Stimulated activated CD4-positive, alpha-beta T cell treated with anti-CD3 and anti-CD28 coated beads, Interleukin-4, amount 100 ng/mL, for 24 hours (primary cell): Measurements from ENCODE around the gene AGK.
"Not testable (repeated sequence)": the region's sequence is repeated elsewhere in the genome, so short reads cannot be mapped to it uniquely, and the experiment has no call there.

Source experiments
- DNase-seq: peaks from one replicate; pipeline ENCODE4 v3.0.0-alpha.2; 2020

Gene AGK

DNA sequence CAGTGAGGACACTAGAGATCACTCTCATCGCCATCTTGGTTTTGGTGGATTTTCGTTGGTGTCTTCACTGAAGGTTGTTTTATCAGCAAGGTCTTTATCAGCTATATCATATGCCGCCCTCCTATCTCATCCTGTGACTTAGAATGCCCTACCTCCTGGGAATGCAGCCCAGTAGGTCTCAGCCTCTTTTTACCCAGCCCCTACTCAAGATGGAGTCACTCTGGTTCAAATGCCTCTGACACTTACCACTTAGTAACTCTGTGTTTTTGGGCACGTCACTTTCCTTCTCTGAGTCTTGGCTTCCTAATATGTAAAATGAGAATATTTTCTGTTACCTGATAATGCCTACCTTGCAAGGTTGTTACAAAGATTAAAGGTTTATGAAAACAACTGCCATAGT is 37.7 kb downstream of the AGK start:
- no peak for DNase-seq

DNA sequence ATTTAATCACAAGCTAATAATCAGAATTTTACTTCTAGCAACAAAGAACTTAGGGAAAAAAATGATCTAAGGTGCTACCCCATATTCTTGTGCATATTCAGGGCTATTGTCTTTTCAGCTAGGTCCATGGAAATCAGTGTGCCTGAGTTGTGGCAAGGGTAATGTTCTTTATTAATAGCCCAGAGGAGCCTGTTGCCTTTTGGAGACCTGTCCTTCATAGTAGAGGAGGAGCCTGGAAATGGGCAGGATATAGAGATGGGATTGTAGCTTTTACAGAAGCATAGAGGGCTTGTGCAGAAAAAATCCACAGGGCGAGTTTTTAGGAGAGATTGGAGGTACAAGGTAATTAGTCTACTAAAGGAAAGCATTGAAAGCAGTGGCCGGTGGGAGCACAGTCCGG is 38.9 kb downstream of the AGK start:
- DNase-seq, result no peak

DNA sequence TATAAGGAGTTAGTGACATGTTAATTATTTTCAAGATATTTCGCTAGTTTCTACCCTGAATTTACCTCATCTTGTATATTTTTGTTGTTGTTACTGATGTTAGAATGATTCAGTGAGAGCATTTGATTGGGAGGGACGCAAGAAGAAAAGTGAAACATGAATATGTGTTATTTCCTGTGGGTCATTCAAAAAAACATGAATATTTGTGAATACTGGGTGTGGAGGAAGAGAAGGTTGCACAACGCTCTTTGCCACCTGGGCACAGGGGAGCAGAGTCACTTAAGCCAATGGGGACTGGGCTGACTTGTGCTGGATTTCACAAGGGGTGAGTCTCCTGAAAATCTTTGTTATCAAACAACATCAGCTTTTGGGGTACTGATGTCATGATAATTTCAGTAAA is 39.5 kb downstream of the AGK start:
- no peak for DNase-seq

DNA sequence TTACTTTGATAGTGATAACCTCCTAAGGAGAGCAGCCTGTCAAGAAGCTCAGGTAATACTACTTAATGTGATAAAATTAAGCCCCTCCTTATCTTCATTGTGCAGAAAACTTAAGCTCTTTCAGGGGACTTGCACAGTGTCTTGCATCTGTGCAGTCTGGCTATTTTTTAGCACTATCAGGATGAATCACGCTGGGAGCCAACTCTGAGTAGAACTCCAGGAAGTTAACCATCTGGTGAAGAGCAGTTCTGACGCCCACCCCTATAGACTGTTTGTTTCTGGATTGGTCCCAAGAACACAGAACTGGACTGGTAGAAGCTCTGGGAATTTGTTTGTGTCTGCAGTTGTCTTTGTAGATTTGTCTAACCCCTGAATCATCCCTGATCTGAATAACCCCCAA is 41.9 kb downstream of the AGK start:
- DNase-seq, result no peak

DNA sequence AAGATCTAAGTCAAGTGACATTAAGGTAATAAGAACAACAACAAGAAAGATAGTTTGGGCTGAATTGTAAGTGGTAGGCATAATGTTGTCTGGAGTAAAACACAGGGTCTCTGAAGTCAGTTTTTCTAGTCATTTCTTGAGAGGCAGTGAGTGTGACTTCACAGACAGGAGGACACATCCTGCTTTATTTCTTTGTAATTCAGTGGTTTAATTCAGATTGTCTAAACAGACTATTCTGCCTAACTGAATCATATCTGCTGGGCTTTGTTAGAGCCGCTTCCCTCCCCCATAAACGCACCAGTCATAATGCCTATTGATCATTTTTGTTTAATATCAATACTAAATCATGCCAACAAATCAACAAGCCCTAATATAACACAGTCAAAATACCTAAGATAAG is 46.8 kb downstream of the AGK start:
- DNase-seq, result no peak

DNA sequence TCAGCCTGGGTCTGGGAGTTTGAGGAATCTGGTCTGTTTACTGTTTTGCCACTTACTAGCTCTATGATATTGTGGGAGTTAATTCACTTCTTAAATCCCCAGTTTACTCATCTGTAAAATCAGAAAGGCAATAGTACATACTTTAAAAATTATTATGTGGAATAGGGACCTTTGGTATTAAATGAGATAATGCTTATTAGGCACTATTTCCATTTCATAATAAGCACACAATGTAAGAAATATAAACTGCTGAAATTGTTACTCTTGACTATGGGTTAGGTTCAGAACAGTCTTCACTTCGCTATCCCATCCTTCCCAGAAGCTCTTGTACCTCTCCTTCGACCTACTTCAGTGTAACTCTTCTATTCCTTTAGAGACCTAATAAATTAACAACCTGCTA is 47.2 kb downstream of the AGK start:
- DNase-seq, result no peak

DNA sequence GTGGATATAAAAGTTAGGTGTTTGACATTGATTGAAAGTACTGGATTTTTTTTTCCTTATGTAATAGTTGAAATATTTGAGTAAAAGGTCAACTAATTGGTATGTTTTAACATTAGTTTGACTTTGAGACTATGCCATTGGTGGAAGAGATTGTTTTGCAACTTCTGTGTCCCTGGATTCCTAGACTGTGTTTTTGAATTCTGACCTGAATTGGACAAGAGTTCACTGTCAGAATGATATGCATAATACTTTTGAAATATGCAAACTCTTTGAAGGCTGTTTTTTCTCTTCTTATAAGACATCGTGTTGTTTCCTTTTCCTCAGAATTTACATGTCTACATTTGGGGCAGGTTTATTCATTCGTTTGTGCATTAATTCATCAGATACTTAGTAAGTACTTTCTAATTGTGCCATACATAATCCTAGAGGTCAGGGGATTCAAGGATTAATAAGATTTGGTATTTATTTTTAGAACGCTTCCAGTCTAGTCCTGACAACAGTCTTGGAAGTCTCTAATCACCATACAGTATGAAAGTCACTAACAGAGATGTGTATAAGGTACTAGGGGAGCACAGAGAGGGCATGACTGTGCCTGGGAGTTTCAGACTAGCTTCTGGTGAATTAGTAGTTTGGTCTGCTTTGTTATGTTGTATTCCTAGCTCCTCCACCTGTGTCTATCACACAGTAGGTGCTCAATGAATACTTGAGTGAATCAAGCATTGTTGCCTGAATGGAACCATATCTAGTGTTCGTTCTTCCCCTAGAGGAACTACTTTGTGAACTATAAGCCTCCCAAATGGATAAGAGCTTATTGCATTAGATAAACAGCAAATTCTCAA is 49.2 kb downstream of the AGK start:
- no peak for DNase-seq

DNA sequence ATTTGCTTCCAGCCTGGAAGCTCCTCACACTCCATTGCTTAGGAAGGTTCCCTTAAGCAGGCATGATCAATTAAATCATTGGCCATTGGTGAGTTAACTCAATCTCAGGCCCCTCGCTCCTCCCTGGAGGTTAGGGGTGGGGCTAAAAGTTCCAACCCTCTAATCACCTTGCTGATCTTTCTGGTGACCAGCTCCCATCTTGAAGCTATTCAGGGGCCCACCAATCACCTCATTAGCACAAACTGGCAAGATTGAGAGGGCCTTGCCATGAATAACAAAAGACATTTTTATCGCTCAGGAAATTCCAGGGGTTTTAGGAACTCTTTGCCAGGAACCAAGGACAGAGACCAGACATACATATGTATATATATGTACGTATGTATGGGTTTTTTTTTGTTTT is 58.4 kb downstream of the AGK start:
- no peak for DNase-seq

DNA sequence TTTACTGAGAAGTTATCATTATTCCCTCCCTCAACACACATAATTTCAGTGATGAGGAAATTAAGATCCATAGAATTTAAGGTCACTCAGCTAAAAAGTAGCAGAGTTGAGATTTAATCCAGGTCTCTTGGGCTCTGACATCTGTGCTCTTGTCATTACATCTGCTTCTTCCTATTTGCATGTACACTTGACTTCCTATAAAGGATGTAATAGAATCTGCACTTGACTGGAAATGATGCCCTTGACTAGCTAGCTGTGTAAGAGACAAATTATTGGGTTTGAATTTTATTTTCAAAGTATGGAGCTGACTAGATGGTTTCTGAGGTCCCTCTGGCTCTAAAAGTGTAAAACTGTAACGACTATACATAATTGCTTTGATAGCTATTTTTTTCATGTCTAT is 59.5 kb downstream of the AGK start:
- DNase-seq, result no peak

DNA sequence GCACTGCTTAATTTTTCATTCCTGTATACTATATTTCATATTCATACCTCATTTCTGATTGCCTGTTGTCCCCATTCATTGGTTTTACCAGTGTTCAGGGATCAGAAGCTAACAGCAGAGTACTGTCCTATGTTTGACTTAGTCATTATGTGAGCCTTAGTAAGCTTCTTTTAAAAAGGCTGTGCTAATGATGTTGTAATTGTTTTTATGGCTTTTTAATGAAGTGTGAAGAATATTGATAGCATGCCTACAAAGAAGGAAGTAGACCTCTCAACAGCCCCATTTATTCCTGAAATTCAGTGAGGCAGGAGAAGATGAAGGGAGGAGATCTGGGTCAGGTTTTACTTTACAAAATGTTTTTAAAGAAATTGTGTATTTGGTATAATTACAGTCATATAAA is 61.7 kb downstream of the AGK start:
- no peak for DNase-seq

DNA sequence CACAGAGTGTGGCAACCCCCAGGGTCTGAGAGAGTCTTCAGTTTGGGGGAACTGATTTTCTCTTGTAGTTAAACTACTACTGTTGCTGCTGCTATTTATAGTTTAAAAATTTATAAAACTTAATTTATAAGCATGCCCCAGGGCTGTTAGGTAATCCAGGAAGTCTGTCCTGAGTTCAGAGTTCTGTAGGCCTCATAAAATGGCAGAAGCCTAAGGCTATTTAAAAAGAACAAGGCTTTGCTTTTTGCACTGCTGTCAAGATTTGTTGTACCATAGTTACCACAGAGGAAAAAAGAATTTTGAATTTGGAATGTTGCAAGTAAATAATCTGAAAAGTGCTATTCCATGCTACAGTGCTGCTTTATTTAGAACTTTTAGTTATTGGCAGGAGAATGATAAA is 66.1 kb downstream of the AGK start:
- no peak for DNase-seq

DNA sequence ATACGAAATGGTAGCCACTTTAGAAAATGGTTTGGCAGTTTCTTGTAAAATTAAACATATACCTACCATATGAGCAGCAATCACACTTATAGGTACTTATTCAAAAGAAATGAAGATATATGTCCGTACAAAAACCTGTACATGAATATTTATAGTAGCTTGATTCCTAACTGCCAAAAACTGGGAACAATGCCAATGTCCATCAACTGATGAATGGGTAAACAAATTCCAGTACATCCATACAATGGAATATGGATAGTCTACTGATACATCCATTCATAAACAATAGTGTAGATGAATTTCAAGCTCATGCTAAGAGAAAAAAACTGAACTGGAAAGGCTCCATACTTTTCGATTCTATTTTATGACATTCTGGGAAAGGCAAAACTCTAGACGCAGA is 68.5 kb downstream of the AGK start:
- DNase-seq, result no peak

DNA sequence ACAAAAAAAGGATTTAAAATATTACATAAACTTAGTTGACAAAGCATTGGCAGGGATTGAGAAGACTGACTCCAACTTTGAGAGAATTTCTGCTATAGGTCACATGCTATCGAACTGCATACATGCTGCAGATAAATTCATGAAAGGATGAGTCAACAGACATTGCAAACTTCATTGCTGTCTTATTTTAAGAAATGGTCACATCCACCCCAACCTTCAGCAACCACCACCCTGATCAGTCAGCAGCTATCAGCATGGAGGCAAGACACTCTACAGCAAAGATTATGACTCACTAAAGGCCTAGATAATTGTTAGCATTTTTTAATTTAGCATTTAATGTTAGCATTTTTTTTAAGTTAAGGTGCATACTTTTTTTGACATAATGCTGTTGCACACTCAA is 73.6 kb downstream of the AGK start:
- no peak for DNase-seq

DNA sequence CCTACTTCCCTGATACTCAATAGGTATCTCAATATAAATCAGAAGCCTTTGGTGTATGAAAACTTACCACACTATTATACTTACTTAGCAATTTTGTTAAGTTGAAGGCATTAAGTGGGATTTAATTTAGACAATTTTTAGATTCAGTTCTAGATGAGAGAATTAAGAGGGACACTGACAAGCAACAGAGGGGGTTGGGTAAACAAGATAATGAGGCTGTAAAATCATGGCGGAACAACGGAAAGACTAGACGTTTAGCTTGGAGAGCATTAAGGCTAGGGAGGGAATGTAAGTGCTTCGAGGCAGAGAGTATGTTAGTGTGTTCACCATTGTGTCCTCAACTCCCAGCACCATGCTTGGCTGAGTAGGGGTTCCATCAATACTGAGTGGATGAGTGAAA is 79.4 kb downstream of the AGK start:
- DNase-seq, result no peak

DNA sequence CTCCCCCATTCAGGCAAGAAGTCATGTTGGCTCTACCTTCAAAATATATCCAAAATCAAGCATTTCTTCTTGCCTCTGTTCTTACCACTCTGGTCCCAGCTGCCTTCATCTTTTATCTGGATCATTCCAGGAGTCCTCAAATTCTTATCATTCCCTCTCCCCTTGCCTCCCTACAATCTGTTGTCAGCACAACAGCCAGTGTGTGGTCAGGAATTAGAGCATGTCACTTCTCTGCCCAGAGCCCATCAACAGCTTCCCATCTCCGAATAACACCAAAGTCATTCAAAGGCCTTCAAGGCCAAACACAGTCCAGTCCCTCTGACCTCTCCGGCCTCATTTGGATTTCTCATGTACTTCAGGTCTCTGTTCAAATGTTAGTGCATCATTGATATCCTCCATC is 80.3 kb downstream of the AGK start:
- no peak for DNase-seq

DNA sequence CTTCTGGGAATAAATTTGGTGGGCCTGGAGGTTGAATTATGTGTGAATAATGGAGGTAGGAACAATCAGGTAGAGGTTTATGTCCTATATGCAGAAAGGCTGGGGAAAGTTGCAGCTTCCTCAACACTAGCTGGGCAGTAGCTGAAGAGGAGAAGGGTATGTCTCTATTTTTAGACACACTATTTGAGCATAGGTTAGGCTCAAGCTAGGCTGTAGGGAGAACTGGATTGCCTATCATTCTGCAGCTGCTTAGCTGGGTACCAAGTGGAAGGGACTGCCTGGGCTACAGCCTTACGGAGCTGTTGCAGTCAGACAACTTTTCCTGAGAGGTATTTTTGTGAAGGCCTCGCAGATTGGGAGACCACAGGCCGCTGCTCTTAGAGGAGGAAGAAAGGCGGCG is 82.9 kb downstream of the AGK start:
- DNase-seq, result no peak

DNA sequence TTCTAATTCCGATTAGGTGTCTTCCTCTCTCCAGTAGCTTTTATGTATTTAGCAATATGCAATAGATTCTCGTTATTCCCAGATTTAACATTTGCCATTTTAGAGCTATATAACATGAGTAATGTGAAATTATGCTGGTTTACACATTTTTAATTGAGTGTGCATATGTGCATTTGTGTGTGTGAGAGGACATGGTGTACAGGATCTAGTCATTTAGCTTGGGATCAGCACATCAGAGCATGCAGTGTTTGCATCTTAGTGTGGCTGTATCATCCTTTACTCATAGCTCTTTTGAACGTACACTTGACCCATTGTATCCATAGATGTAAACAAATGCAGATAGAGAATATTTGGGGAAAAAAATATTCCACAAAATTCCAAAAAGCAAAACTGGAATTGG is 84.8 kb downstream of the AGK start:
- no peak for DNase-seq

DNA sequence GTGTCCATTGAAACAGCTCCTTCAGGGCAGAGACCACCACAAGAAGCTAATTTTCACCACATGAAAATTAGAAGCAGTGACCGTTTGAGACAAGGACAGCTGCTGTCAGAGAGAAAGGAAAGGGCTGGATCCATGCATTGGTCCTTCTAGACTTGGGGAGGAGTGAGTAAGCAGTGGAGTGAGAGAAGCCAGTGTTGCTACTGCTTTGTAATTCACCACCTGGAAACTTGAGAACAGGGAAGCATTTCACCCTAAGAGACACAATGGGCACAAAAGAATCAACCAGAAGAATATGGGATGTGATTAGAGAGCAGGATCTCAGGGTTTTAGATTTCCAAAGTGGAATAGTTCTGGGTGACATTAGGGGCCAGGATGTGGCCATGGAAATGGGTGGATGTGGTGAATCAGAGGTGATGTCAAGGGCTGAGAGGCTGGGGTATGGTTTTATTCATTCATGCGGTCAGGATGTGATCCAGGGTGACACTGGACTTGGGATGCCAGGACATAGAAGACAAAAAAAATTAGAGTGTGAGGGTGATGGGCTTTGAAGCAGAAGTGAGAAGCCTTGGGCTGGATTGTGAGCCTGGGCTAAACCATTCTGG is 89.1 kb downstream of the AGK start:
- no peak for DNase-seq

DNA sequence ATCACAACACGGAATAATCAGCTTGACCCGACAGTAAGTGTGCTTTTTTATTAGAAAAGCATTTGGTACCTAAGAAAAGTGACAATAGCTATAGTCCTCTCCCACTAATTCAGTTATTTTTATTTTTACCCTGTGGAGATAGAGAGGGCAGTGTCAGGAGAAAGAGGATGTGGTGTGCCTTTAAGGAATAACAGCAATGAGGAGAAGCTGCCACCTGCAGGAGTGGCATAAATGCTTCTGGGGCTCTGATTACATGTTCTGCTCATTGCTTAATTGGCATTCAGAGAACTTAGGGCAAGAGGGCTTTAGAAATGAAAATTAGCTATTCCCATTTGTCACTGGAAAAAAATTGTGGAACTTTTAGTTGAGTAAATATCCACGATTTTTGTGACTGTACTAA is 90.7 kb downstream of the AGK start:
- no peak for DNase-seq

DNA sequence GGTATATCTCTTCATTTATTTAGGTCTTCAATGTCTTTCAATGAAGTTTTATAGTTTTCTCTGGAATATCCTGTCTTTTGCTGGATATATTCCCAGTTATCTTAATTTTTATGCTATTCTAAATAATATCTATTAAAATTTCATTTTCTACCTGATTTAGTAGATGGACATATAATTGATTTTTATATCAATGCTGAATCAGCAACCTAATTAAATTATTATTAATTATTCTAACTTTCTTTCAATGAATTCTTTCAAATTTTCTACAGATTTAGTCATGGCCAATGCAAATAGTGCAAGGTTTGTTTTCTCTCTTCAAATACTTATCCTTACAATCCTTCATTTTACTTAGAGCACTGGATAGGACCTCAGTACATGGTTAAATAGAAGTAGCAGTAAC is 94.0 kb downstream of the AGK start:
- DNase-seq, result no peak

DNA sequence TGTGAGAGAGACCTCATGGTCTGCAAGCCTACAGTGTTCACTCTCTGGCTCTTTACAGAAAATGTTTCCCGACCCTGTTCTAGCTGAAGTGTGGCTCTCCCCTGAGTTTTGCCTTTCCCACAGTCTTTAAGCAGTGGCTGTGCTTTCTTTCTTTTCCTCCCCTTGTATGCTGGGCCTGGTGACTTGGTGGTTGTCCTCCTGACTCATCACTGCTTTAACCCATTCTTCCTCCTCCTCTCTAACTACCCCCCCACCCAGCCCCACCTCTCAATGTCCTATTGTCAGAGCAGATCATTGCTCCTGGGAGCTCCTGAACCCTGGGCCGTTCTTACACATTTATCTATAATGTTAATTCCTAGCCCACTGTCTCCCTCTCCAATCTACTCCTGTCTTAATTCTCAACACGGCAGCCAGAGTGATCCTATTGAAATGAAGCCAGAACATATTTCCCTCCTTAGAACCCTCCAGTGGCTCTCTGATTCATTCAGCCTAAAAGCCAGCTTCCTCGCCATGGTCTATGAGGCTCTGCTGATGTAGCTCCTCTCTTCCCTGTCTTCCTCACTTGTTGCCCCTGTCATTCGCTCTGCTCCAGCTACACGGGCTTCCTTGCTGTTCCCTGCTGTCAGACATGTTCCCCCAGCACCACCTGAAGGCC is 95.7 kb downstream of the AGK start:
- no peak for DNase-seq

DNA sequence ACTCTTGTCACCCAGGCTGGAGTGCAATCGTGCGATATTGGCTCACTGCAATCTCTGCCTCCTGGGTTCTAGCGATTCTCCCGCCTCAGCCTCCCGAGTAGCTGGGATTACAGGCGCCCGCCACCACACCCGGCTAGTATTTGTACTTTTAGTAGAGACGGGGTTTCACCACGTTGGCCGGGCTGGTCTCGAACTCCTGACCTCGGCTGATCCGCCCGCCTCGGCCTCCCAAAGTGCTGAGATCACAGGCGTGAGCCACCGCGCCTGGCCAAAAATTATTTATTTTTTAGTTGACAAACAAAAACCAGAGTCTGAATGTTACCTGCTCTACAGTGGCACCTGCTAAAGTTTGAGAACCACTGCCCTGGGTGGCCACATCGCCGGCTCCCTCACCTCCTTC is 96.5 kb downstream of the AGK start:
- DNase-seq, result not testable (repeated sequence)

DNA sequence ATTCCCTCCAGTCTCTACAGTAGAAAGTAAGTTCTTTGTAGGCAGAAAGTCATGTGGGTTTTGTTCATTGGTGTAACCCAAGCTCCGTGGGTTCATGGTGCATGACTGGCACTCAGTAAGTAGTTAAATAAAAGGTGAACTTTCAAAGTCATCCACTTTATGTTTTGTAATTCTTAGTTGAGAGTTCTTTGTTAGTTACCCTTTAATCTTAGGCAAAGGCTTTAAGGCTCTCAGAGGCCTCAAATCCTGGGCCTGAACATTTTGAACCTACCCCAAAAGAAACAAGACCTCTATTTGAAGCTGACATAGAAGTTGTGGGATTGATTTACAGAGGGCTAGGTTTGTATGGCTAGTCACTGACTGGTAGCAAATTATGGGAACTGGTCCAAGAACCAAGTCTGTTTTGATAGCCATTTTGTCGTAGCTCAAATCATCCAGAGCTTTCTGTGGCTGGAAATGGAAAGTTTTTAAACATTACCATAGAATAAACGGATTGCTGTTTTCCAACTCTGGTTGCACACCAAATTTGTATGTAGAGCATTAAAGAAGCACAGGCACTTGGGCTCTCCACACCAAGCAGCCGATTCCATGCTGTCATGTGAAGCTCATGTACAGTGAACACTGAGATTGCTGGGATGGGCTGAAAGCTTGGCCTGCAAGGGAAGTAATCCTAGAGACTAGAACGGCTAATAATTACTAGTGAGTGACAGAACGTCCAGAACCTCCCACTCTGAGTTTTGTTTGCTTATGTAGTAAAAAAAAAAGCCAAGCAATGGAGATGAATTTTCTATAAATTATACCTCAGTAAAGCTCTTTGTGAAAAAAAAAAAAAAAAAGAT is 97.3 kb downstream of the AGK start:
- no peak for DNase-seq
